Esophagus (tissue), 2 donors: ENCODE results near the gene CYTH4. TPM values are rescaled to one million over a fixed set of nuclear protein-coding genes. Genes with fewer than 3 reads are reported as not detected.

Experiments used
- H3K27ac ChIP-seq, 2 donors: one replicate each; pipeline ENCODE4 v1.5.1; 2013; ENCODE audit warnings: low read depth in 2 of 2, mild to moderate bottlenecking in 2 of 2, inconsistent platforms in 1 of 2, low read length in 1 of 2, moderate library complexity in 1 of 2
- H3K27me3 ChIP-seq, 2 donors: one replicate each; pipeline ENCODE4 v1.6.1; 2013; ENCODE audit warnings: low read length in 2 of 2, control low read depth in 1 of 2, mild to moderate bottlenecking in 1 of 2; ENCODE audit not compliant: insufficient read depth in 2 of 2, control insufficient read depth in 1 of 2
- H3K36me3 ChIP-seq, 2 donors: one replicate each; pipeline ENCODE4 v1.6.1; 2013; ENCODE audit warnings: low read length in 1 of 2; ENCODE audit not compliant: control insufficient read depth in 2 of 2, insufficient read depth in 2 of 2
- H3K4me1 ChIP-seq, 2 donors: one replicate each; pipeline ENCODE4 v1.6.1; 2013; ENCODE audit warnings: low read length in 1 of 2; ENCODE audit not compliant: control insufficient read depth in 2 of 2, insufficient read depth in 2 of 2
- H3K4me3 ChIP-seq, 2 donors: one replicate each; pipeline ENCODE4 v1.5.1; 2013; ENCODE audit warnings: low read length in 2 of 2, mild to moderate bottlenecking in 2 of 2, low read depth in 1 of 2, moderate library complexity in 1 of 2
- H3K9me3 ChIP-seq, 2 donors: one replicate each; pipeline ENCODE4 v1.6.1; 2013; ENCODE audit warnings: mild to moderate bottlenecking in 2 of 2, low read depth in 1 of 2, low read length in 1 of 2, moderate library complexity in 1 of 2; ENCODE audit not compliant: control insufficient read depth in 2 of 2, insufficient read depth in 1 of 2
- WGBS, 2 donors: extraction: QIAGEN DNeasy Blood & Tissue Kit; methylation state at CpG; one replicate each; pipeline ENCODE4 v1.1.7; 2013; 5-methylcytosine and 5-hydroxymethylcytosine counted together
- polyA plus RNA-seq, 2 donors: library from polyadenylated mRNA; stranded (reverse); fragments of 200-250 nt; gene quantifications; one replicate each; pipeline ENCODE4 v1.2.3, GENCODE V29; 2013
- donor health status: healthy with polysubstance abuse.
- donor health status: Bipolar disorder and iron deficiency.

Gene CYTH4
- polyA plus RNA-seq, 2 donors, result 1.4 to 4.1 TPM

GRCh38 chr22:37240240-37240940 is 41.9 kb upstream of the CYTH4 start:
- WGBS, 2 donors, result 77 to 80% methylated on average over 11 of the region's 11 CpGs
- peaks cover 0 to 2% of the 10 kb centered on the region in 2 donors for H3K36me3 ChIP-seq
- H3K27ac ChIP-seq, result no peak overlapping the region
- peaks cover 3 to 10% of the 10 kb centered on the region in 2 donors for H3K4me1 ChIP-seq
- no peaks in the 10 kb centered on the region for H3K9me3 ChIP-seq
- H3K4me3 ChIP-seq, result no peak overlapping the region
- H3K27me3 ChIP-seq, result no peaks in the 10 kb centered on the region

- no peak overlapping the region for H3K4me3 ChIP-seq
These were observed 41.4 kb upstream of the CYTH4 start for GRCh38 chr22:37240941-37241320.

GRCh38 chr22:37241351-37242142 is 40.8 kb upstream of the CYTH4 start:
- Histone ChIP-seq H3K36me3 (peaks cover 0 to 2% of the 10 kb centered on the region in 2 donors), H3K27ac (peak overlapping the region; percentile 9 to 34), H3K27me3 (no peaks in the 10 kb centered on the region), H3K4me3 (peak overlapping the region in 1 of 2 donors; percentile 0), H3K9me3 (no peaks in the 10 kb centered on the region), H3K4me1 (peaks cover 3 to 8% of the 10 kb centered on the region in 2 donors)
- 56 to 59% methylated on average over 19 of the region's 19 CpGs for WGBS, 2 donors

More at GRCh38 chr22:37240941-37241320, 41.4 kb upstream of the CYTH4 start:
- Histone ChIP-seq H3K9me3 (no peaks in the 10 kb centered on the region), H3K27ac (peak overlapping the region in 1 of 2 donors; percentile 34), H3K4me1 (peaks cover 3 to 10% of the 10 kb centered on the region in 2 donors), H3K27me3 (no peaks in the 10 kb centered on the region), H3K36me3 (peaks cover 0 to 2% of the 10 kb centered on the region in 2 donors)
- WGBS, 2 donors, result 76 to 87% methylated on average over 7 of the region's 7 CpGs

DNA sequence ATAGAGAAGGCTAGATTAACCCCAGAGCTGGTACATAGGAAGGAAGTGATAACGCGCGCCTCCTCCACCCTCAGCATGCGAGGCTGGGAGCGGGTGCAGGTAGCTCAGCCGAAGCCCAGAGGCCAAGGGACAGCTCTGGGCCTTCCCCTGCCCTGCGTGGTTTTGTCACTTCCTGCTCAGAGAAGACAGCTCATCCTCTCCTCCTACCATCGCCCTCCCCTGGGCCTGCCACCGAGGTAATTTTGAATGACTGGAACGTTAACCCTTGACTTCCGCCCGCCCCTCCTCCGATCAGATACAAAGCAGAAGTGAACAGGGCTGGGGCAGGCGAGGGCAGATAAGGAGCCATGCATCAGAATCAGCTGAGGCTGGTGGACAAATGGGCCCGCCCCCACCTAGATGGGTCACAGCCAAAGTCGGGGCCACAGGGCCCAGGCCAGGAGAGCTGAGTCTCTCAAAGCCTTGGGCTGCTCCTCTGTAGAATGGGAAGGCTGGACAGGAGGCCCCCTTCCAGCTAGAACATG is 39.9 kb upstream of the CYTH4 start:
- Histone ChIP-seq H3K4me1 (peaks cover 3 to 8% of the 10 kb centered on the region in 2 donors), H3K9me3 (no peaks in the 10 kb centered on the region), H3K27ac (peak overlapping the region in 1 of 2 donors; percentile 34), H3K36me3 (peaks cover 0 to 2% of the 10 kb centered on the region in 2 donors), H3K4me3 (peak overlapping the region in 1 of 2 donors; percentile 36), H3K27me3 (no peaks in the 10 kb centered on the region)
- 42 to 44% methylated on average over 16 of the region's 16 CpGs for WGBS, 2 donors

- Histone ChIP-seq H3K4me3 (peak overlapping the region; percentile 36 to 50), H3K36me3 (peaks cover 0 to 2% of the 10 kb centered on the region in 2 donors), H3K4me1 (peaks cover 3 to 8% of the 10 kb centered on the region in 2 donors), H3K9me3 (no peaks in the 10 kb centered on the region), H3K27ac (peak overlapping the region in 1 of 2 donors; percentile 50), H3K27me3 (no peaks in the 10 kb centered on the region)
- whole genome bisulfite sequencing, 2 donors, result 27 to 29% methylated on average over 11 to 12 of the region's 12 CpGs
These were observed 38.8 kb upstream of the CYTH4 start for GRCh38 chr22:37243402-37244113.

DNA sequence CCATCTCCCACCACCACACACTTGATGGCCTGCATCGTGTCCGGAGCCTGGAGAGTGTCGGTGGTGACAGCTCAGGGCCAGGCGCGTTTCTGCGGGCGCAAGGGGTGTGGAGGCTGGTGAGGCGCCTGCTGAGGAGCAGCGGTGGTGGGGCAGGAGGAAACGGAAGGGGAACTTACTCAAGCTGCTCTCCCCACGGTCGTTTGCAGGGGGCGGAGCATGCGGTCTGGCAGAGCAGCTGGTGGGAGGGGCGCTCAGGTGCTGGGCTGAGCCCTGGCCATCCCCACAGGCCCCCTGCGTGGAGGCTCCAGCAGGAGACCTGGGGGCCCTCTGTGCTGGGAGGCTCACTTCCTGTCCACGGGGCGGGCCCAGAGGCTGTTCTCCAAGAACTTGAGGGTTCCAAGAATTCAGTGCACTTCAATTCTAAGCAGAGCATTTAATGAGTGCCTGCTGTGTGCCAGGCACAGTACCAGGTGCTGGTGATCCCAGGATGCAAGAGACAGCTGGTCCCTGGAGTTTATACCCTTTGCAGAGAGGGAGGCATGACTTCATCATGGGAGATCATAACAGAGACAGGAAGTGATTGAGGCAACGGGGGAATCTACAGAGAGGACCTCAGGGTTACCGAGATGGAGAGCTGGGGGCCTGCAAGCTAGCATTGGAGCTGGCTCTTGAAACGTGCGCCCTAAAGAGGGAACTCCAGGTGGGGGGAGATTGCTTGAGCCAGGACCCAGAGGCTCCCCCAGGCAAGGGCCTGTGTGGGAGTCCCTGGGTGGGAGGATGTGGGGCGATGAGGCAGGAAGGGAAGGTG is 38.0 kb upstream of the CYTH4 start, which contains the start of gene RAC2:
RAC2 (minus strand) TSS at position 156 of the 808 bp plus-strand sequence; CDS start at position 35, 121 bp downstream.
- Histone ChIP-seq H3K27me3 (no peaks in the 10 kb centered on the region), H3K4me1 (peaks cover 3 to 8% of the 10 kb centered on the region in 2 donors)
- WGBS, 2 donors, result 13 to 14% methylated on average over 22 to 23 of the region's 23 CpGs

DNA sequence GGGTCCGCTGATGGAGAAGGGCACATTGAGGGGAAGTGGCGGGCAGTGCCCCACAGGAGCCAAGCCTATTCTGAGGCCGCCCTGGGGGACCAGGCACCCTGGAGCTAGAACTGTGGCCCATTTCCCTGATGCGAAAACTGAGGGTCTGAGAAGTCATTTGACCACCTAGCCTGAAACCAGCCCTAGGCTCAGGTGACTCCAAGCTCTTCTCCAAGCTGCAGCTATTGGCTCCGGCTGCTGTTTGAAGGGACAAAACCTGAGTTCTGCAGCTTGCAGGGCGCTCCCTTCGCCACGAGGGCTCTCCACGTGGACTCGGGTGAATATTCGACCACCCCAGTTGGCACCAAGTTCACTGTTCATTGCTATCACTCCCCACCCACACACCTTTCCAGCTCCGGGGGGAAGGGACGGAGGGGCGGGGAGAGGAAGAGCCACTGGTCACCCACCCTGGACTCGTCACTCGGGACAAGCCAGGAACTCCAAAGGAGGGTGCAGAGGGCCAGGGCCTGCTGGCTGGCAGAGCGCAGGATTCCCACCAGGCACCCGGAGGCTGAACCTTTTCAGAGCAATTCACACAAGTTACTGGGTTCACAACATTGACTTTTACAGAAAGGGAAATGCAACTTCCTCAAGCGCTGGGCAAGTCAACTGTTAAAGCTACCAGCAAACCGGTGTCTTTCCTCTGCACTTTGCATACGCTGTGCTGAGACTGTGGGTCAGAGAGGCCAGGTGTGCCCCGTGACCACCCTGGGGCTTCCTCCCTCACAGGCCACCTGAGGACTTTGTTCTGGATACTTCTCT is 37.2 kb upstream of the CYTH4 start:
- Histone ChIP-seq H3K9me3 (no peaks in the 10 kb centered on the region), H3K27me3 (no peaks in the 10 kb centered on the region), H3K27ac (peak overlapping the region in 1 of 2 donors; percentile 29), H3K4me3 (no peak overlapping the region), H3K36me3 (peaks cover 0 to 2% of the 10 kb centered on the region in 2 donors), H3K4me1 (peaks cover 3 to 8% of the 10 kb centered on the region in 2 donors)
- 61% methylated on average over 22 of the region's 22 CpGs for WGBS, 2 donors

More for the DNA sequence above, 38.0 kb upstream of the CYTH4 start, which contains the start of gene RAC2:
- Histone ChIP-seq H3K4me3 (peak within 1 kb of the TSS; percentile 36 to 50), H3K27ac (peak within 1 kb of the TSS in 1 of 2 donors; percentile 50), H3K36me3 (peaks cover 0 to 2% of the 10 kb centered on the region in 2 donors), H3K9me3 (no peaks in the 10 kb centered on the region)

- Histone ChIP-seq H3K4me1 (peaks cover 3 to 8% of the 10 kb centered on the region in 2 donors), H3K9me3 (no peaks in the 10 kb centered on the region), H3K27me3 (no peaks in the 10 kb centered on the region), H3K4me3 (no peak overlapping the region), H3K36me3 (peaks cover 0 to 2% of the 10 kb centered on the region in 2 donors), H3K27ac (no peak overlapping the region)
- 68 to 69% methylated on average over 6 of the region's 6 CpGs for WGBS, 2 donors
These were observed 36.6 kb upstream of the CYTH4 start for GRCh38 chr22:37245740-37246139.
